ENCODE measurements around the gene APBB2. TPM values are rescaled to one million over a fixed set of nuclear protein-coding genes. Genes with fewer than 3 reads are reported as not detected.

APBB2 gene
- total RNA-seq, 1 experiment from 2014 or later: 46.0 TPM

DNA sequence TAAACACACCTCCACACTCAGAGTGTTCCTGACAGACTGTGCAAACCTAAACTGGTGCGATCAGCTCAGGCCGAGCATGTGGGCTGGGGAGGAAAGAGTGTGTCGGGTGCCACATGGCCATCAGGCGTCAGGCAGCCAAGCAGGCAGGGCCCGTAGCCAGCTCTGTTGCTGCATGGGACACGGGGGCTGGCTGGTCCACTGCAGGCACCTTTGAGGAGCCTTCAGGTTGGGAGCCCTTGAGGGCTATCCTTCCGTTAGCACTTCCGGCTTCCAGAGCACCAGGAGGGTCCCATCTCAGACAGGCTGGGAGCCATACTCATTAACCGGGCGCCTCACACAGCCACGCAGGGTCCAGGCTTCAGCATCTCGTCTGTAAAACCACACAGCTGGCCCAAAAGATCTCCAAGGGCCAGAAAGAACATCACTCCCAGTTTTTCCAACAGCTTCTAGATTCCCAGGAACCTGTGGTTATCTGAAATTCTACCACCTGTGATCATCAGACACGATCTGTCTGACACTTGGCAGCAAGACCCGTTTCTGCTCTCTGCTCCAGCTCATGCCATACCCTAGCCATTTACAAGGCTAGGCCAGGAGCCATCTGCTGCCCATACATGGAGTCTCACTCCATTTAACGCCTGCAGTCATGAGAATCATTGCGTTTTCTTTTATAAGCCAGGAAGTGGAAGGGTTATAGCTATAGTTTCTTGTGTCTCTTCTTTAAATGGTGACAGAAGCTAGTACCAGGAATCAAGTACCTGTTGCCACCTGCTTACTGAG, 377.1 kb downstream of the APBB2 start:
- no TSS peak for BruUV-seq (replicated peaks)
- no peak overlapping the region for H3K4me3 ChIP-seq
- no peaks in the 10 kb centered on the region for H3K9me3 ChIP-seq (ENCODE audit: insufficient read depth, low read depth)
- no peaks in the 10 kb centered on the region for H3K36me3 ChIP-seq (ENCODE audit: low read depth)
- H4K20me1 ChIP-seq (ENCODE audit: insufficient read depth): no peaks in the 10 kb centered on the region
- CTCF ChIA-PET: no interaction called here
- H2AFZ ChIP-seq: no peak overlapping the region
- no peak for DNase-seq
- TF ChIP-seq, protein P1, sequence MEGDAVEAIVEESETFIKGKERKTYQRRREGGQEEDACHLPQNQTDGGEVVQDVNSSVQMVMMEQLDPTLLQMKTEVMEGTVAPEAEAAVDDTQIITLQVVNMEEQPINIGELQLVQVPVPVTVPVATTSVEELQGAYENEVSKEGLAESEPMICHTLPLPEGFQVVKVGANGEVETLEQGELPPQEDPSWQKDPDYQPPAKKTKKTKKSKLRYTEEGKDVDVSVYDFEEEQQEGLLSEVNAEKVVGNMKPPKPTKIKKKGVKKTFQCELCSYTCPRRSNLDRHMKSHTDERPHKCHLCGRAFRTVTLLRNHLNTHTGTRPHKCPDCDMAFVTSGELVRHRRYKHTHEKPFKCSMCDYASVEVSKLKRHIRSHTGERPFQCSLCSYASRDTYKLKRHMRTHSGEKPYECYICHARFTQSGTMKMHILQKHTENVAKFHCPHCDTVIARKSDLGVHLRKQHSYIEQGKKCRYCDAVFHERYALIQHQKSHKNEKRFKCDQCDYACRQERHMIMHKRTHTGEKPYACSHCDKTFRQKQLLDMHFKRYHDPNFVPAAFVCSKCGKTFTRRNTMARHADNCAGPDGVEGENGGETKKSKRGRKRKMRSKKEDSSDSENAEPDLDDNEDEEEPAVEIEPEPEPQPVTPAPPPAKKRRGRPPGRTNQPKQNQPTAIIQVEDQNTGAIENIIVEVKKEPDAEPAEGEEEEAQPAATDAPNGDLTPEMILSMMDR (conservative IDR thresholded peaks at IDR 0.05): no peak
- TF ChIP-seq EZH2 (IDR thresholded peaks at IDR 0.05; ENCODE audit: low read depth): no peak
- no peaks in the 10 kb centered on the region for H3F3A ChIP-seq (ENCODE audit: insufficient read depth, low read depth)
- H3K9me2 ChIP-seq (ENCODE audit: insufficient read depth): no peaks in the 10 kb centered on the region
- H3K27me3 ChIP-seq (ENCODE audit: insufficient read depth, low read depth): no peaks in the 10 kb centered on the region
- H3K4me1 ChIP-seq (replicated peaks; ENCODE audit: insufficient read depth): no peaks in the 10 kb centered on the region
- H3K79me2 ChIP-seq (ENCODE audit: low read depth): no peaks in the 10 kb centered on the region
- no peak overlapping the region for H3K27ac ChIP-seq
- intact Hi-C loops (cut with micrococcal nuclease; ENCODE audit: unreplicated experiment): no loop called here
- POLR2A ChIA-PET (ENCODE audit: unreplicated experiment): no interaction called here
- no peak overlapping the region for H3K4me2 ChIP-seq

- Histone ChIP-seq H3K4me1 (replicated peaks; ENCODE audit: insufficient read depth) (no peaks in the 10 kb centered on the region), H3K36me3 (ENCODE audit: low read depth) (no peaks in the 10 kb centered on the region), H3K79me2 (ENCODE audit: low read depth) (no peaks in the 10 kb centered on the region), H3K27me3 (ENCODE audit: insufficient read depth, low read depth) (no peaks in the 10 kb centered on the region), H3K9me2 (ENCODE audit: insufficient read depth) (no peaks in the 10 kb centered on the region), H2AFZ (no peak overlapping the region), H3F3A (ENCODE audit: insufficient read depth, low read depth) (no peaks in the 10 kb centered on the region), H3K4me3 (no peak overlapping the region), H3K27ac (no peak overlapping the region), H4K20me1 (ENCODE audit: insufficient read depth) (no peaks in the 10 kb centered on the region), H3K4me2 (no peak overlapping the region), H3K9me3 (ENCODE audit: insufficient read depth, low read depth) (no peaks in the 10 kb centered on the region)
- TF ChIP-seq, protein P1 (conservative IDR thresholded peaks at IDR 0.05): no peak
- TF ChIP-seq EZH2 (IDR thresholded peaks at IDR 0.05; ENCODE audit: low read depth): no peak
- BruUV-seq (replicated peaks): no TSS peak
- CTCF ChIA-PET: no interaction called here
- POLR2A ChIA-PET (ENCODE audit: unreplicated experiment): no interaction called here
- intact Hi-C loops (cut with micrococcal nuclease; ENCODE audit: unreplicated experiment): no loop called here
- no peak for DNase-seq
Measured at GRCh38 chr4:40833212-40833611, 381.1 kb downstream of the APBB2 start.

- H3K9me2 ChIP-seq (ENCODE audit: insufficient read depth): no peaks in the 10 kb centered on the region
- BruUV-seq (replicated peaks): no TSS peak
- DNase-seq: no peak
Measured at GRCh38 chr4:40832175-40832574, 382.2 kb downstream of the APBB2 start.

More at GRCh38 chr4:40832175-40832574, 382.2 kb downstream of the APBB2 start:
- Histone ChIP-seq H3F3A (ENCODE audit: insufficient read depth, low read depth) (no peaks in the 10 kb centered on the region), H3K4me1 (replicated peaks; ENCODE audit: insufficient read depth) (no peaks in the 10 kb centered on the region), H4K20me1 (ENCODE audit: insufficient read depth) (no peaks in the 10 kb centered on the region), H3K9me3 (ENCODE audit: insufficient read depth, low read depth) (no peaks in the 10 kb centered on the region), H3K27me3 (ENCODE audit: insufficient read depth, low read depth) (no peaks in the 10 kb centered on the region), H2AFZ (no peak overlapping the region), H3K27ac (no peak overlapping the region), H3K79me2 (ENCODE audit: low read depth) (no peaks in the 10 kb centered on the region), H3K4me3 (no peak overlapping the region), H3K4me2 (no peak overlapping the region), H3K36me3 (ENCODE audit: low read depth) (no peaks in the 10 kb centered on the region)
- intact Hi-C loops (cut with micrococcal nuclease; ENCODE audit: unreplicated experiment): no loop called here
- TF ChIP-seq, protein P1 (conservative IDR thresholded peaks at IDR 0.05): no peak
- TF ChIP-seq EZH2 (IDR thresholded peaks at IDR 0.05; ENCODE audit: low read depth): no peak
- CTCF ChIA-PET: no interaction called here
- POLR2A ChIA-PET (ENCODE audit: unreplicated experiment): interaction anchor here (0.6 kb wide), 1 partner anchor 726 kb away, joined by 3 read pairs; no protein-coding TSS in a partner anchor
